ENCODE results near the gene PLEK.
"Not testable (repeated sequence)": the region's sequence is repeated elsewhere in the genome, so short reads cannot be mapped to it uniquely, and the experiment has no call there.

PLEK gene

DNA sequence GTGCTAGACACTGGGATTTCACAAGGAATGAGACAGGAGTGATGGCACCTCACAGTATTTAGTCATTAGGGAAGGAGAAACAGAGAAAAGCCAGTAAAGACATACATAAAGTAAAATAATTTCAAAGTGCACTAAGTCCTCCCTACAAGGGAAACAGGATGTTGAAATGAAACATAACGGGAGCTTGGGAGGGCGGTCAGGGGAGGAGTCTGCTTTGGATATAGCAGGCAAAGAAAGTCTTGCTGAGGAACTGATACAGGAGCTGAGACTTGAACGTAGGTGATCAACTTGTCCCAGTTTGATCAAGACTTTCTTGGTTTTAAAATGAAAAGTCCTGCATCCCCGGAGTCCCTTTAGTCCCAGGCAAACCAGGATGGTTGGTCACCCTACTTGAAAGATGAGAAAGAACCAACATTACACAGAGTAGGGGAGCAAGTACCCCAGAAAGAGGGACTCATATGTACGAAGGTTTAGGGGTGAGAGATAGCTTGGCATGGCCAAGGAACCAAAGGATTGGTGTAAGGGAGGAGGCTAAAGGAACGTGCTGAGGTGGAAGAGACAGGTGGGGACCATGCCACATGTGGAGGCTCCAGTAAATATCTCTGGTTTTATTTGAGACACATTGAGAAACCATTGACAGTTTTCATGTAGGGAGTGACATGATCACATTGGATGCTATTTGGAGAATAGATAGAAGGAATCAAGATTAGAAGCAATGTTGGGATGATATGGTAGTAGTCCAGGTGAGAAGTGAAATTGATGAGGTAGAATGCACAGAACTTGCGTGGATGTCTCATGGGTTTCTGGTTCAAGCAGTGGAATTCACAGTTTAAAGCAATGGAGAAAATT is 73.6 kb downstream of the PLEK start:
- no peak for DNase-seq (ENCODE audit: low read depth in 1 of 2, low spot score in 1 of 2)

DNA sequence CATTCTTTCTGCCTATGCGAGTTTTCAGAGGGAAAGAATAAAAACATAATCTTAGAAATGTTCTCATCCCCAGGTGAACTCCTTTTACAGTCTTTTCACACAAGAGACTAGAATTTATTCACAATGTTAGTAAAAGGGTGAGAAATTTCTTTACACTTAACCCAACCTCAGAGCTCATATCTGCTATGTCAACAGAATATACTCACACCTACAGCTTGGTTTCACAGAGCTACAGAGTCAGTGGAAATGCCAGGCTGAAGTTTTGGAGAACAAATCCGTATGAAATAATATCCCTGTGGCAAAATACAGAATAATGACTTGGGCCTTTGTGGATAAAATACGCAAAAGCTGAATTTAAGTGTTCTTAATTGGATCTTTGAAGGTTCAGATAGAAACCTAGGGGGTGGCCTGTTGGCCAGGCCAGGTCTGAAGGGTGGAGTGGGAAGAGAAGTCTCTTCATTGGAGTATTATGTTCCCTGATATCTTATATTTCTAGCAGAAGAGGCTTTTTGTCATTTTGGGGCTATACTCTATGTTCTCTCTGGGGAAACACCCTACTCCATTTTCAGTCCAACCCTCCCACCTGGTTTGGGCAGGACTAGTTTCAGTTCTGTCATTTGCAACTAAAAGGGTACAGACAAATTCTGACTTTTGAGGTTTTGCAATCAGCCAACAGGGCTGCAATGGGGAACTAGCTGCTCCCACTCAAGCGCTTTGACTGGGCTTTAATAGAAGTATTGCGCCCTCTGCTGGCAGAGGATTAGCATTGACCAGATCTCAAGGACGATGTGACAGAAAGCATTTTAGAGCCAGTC is 76.3 kb downstream of the PLEK start:
- DNase-seq (ENCODE audit: low read depth in 1 of 2, low spot score in 1 of 2): peak; percentile 42 to 58

DNA sequence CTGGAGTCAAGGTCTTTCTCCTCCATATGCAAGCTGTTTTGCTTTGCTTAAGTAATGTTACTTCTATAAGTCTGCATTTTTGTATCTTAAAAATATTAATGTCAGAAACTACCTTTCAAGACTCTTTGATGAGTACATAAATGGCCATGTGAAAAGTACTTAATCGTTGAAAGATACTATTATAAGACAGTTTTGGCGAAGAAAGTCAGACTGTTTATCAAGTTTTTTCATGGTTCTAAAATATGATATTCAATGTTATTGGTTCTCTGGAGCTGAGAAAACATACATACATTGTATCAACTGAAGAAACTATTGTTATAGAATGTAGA is 76.9 kb downstream of the PLEK start:
- no peak for DNase-seq (ENCODE audit: low read depth in 1 of 2, low spot score in 1 of 2)

- DNase-seq (ENCODE audit: low read depth in 1 of 2, low spot score in 1 of 2): not testable (repeated sequence)
Measured at GRCh38 chr2:68446425-68446824, 81.3 kb downstream of the PLEK start.
